IMR-90 (cell line): ENCODE data around the gene TMEM86B.

ENCODE experiments used
- BHLHE40 ChIP-seq: fragments of 150-350 bp; IDR thresholded peaks from 2 replicates; pipeline ENCODE4 v1.6.1; 2016; ENCODE audit warnings: mild to moderate bottlenecking, low read depth, low read length
- CTCF ChIP-seq: conservative IDR thresholded peaks from 2 replicates; pipeline ENCODE4 v1.5.1; 2012; ENCODE audit warnings: mild to moderate bottlenecking, low read depth, low read length, improper control_type of control experiment
- TF ChIP-seq, protein P1 (sequence below): fragments of 150-350 bp; IDR thresholded peaks from 2 replicates; pipeline ENCODE4 v1.6.1; 2016; ENCODE audit warnings: low read depth, mild to moderate bottlenecking, low read length, moderate library complexity, borderline replicate concordance

DNA sequence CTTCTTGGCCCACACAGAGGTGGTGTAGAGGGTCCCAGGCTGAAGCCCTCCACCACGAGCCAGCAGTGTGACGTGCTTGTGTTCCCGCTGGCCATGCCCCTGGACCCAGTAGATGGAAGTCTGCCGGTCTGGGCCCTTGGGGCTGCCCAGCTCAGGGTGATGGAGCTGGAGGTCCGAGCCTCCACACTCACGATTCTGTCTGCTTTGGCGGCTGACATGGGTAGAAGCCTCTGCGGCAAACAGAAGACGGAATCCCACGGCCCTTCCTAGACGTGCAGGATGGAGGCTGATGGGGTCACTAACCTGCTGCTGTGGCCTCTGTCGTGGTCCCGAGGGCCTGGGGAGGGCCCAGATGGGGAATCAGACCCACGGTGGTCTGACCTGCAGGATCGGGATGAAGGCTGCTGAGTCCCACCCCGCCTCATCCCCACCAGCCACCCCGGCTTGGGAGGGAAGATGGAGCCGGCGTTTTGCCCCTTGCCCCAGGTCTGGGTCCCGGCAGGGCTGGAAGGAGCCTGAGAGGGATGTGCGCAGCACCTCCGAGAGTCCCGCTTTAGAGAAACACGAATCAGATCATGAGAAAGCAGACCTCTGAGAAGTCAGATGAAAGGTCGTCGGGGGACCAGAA, 4.4 kb downstream of the TMEM86B start:
- TF ChIP-seq CTCF (no peak), BHLHE40 (no peak)
- TF ChIP-seq, protein P1, sequence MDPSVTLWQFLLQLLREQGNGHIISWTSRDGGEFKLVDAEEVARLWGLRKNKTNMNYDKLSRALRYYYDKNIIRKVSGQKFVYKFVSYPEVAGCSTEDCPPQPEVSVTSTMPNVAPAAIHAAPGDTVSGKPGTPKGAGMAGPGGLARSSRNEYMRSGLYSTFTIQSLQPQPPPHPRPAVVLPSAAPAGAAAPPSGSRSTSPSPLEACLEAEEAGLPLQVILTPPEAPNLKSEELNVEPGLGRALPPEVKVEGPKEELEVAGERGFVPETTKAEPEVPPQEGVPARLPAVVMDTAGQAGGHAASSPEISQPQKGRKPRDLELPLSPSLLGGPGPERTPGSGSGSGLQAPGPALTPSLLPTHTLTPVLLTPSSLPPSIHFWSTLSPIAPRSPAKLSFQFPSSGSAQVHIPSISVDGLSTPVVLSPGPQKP: no peak
